Panc1 (cell line): ENCODE data around the gene SIGLEC15. TPM values are rescaled to one million over a fixed set of nuclear protein-coding genes. Genes with fewer than 3 reads are reported as not detected.

ENCODE experiments used
- ATAC-seq: fragments of 200-7000 bp; cut with Tn5 transposase; 2 replicates; pipeline ENCODE4 v1.9.1; 2020; ENCODE audit warnings: mild to moderate bottlenecking, moderate library complexity
- BruUV-seq: library from RNA; stranded (reverse); fragments of 400-500 nt; replicated peaks from 2 replicates; lab custom pipeline; 2021; lab: Mats Ljungman, UMichigan
- CTCF ChIA-PET: fragments of 300-600 bp; sonication (Branson Sonifier 250); formaldehyde crosslinking; loops from one replicate; lab custom pipeline; 2022; ENCODE audit warnings: antibody characterized with exemption; lab: Charles Lee
- POLR2A ChIA-PET: fragments of 300-600 bp; sonication (Branson Sonifier 250); formaldehyde crosslinking; loops from one replicate; lab custom pipeline; 2022; ENCODE audit warnings: antibody characterized with exemption; lab: Charles Lee
- DNase-seq: peaks from one replicate; pipeline ENCODE4 v3.0.0-alpha.2; 2010; ENCODE audit warnings: low read depth, low spot score
- H3K27ac ChIP-seq: 2 replicates; pipeline ENCODE4 v1.5.1; 2011; ENCODE audit warnings: mild to moderate bottlenecking, low read length, inconsistent platforms
- H3K27me3 ChIP-seq: fragments of 200-500 bp; sonication (Bioruptor generic); 2 replicates; pipeline ENCODE4 v1.6.0; 2014; ENCODE audit warnings: low read length, inconsistent platforms; ENCODE audit not compliant: control insufficient read depth, insufficient read depth
- H3K36me3 ChIP-seq: fragments of 200-500 bp; sonication (Bioruptor generic); 2 replicates; pipeline ENCODE4 v1.5.1; 2014; ENCODE audit warnings: inconsistent platforms, mild to moderate bottlenecking, low read length, moderate library complexity; ENCODE audit not compliant: control insufficient read depth, insufficient read depth
- H3K4me1 ChIP-seq: 2 replicates; pipeline ENCODE4 v1.5.1; 2011; ENCODE audit warnings: inconsistent platforms, mild to moderate bottlenecking, low read length, moderate library complexity; ENCODE audit not compliant: control insufficient read depth, insufficient read depth
- H3K4me3 ChIP-seq, 2 experiments: 2 replicates each; pipeline ENCODE4 v1.5.1; 2011 to 2012; ENCODE audit warnings: low read depth in 2 of 2, low read length in 2 of 2, mild to moderate bottlenecking in 2 of 2, inconsistent platforms in 1 of 2, moderate library complexity in 1 of 2
- H3K9me3 ChIP-seq: fragments of 200-500 bp; sonication (Bioruptor generic); 2 replicates; pipeline ENCODE4 v1.5.1; 2014; ENCODE audit warnings: low read depth, mild to moderate bottlenecking, inconsistent platforms, low read length, moderate library complexity; ENCODE audit not compliant: control insufficient read depth, insufficient read depth
- POLR2AphosphoS5 ChIP-seq: IDR thresholded peaks from 2 replicates; pipeline ENCODE4 v1.6.1; 2012; ENCODE audit warnings: mild to moderate bottlenecking, low read depth, low read length, moderate library complexity
- SIN3A ChIP-seq: IDR thresholded peaks from 2 replicates; pipeline ENCODE4 v1.6.1; 2012; ENCODE audit warnings: low read depth, mild to moderate bottlenecking, low read length, moderate library complexity, borderline replicate concordance; ENCODE audit not compliant: insufficient read depth
- TCF7L2 ChIP-seq: IDR thresholded peaks from 2 replicates; pipeline ENCODE4 v1.6.1; 2011; ENCODE audit warnings: mild to moderate bottlenecking, low read depth, low read length, inconsistent platforms
- in situ Hi-C: cut with HindIII; loops from 2 replicates; pipeline ENCODE4 v1.10.0; 2016; ENCODE audit warnings: low sequenced_read_pairs, low pct_unique_long_range_greater_than_20kb
- intact Hi-C: fragments of 100-400 bp; cut with micrococcal nuclease; formaldehyde crosslinking; loops from one replicate; pipeline ENCODE4 v1.10.0; 2022; ENCODE audit not compliant: unreplicated experiment
- total RNA-seq: library from RNA; stranded (reverse); gene quantifications from one replicate; pipeline ENCODE4 v1.2.1, GENCODE V29; 2021; ENCODE audit not compliant: unreplicated experiment
- TF ChIP-seq, protein P1 (sequence below): fragments of 450-650 bp; IDR thresholded peaks from 2 replicates; pipeline ENCODE4 v1.5.1; 2017; ENCODE audit warnings: mild to moderate bottlenecking
- TF ChIP-seq, protein P2 (sequence below), 2 experiments: IDR thresholded peaks; 2 replicates each; pipeline ENCODE4 v1.6.1; 2011 to 2012; ENCODE audit warnings: low read depth in 2 of 2, control low read depth in 1 of 2, low read length in 1 of 2, mild to moderate bottlenecking in 1 of 2, moderate library complexity in 1 of 2; ENCODE audit not compliant: insufficient read depth in 1 of 2

The SIGLEC15 gene
- total RNA-seq, 1 experiment from 2014 or later, result 0.23 TPM

DNA sequence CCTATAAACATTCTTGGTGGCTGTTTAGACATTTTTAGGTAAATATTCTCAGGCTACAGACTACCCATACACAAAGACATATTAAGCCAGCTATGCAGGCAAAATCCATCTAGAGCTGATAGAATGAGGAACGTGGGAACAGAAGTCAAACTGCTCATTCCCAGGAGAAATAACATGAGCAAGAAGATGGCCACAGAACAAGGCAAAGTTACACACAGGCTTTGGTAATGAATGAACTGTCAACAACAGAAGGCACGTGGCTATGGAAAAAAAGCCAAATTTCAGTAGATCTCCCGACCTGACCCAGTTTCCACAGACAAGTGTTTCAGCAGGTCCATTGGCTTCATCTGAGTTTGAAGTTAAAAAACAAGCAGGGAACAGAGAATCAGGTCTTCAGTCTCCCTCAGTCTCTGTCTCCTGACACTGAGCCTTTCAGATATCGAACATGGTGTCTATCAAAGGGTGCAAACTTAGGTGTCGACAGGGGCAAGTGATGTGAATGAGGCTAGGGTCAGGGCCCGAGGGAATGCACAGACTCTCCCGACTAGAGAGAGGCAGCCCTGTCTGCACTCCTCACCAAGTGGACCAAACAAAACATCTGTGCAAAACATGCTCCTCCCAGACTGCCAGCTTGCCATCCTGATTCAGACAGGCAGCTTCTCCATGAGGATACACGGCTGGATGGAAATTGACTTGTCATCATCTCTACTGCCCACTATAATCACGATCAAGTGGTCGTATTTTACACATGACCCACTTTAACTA lies 25.9 kb downstream of the SIGLEC15 start:
- in situ Hi-C loops (no loop called here), intact Hi-C loops (no loop called here)
- TF ChIP-seq SIN3A, result no peak
- TF ChIP-seq TCF7L2, result no peak
- TF ChIP-seq, protein P1, sequence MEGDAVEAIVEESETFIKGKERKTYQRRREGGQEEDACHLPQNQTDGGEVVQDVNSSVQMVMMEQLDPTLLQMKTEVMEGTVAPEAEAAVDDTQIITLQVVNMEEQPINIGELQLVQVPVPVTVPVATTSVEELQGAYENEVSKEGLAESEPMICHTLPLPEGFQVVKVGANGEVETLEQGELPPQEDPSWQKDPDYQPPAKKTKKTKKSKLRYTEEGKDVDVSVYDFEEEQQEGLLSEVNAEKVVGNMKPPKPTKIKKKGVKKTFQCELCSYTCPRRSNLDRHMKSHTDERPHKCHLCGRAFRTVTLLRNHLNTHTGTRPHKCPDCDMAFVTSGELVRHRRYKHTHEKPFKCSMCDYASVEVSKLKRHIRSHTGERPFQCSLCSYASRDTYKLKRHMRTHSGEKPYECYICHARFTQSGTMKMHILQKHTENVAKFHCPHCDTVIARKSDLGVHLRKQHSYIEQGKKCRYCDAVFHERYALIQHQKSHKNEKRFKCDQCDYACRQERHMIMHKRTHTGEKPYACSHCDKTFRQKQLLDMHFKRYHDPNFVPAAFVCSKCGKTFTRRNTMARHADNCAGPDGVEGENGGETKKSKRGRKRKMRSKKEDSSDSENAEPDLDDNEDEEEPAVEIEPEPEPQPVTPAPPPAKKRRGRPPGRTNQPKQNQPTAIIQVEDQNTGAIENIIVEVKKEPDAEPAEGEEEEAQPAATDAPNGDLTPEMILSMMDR, result no peak
- TF ChIP-seq, protein P2, sequence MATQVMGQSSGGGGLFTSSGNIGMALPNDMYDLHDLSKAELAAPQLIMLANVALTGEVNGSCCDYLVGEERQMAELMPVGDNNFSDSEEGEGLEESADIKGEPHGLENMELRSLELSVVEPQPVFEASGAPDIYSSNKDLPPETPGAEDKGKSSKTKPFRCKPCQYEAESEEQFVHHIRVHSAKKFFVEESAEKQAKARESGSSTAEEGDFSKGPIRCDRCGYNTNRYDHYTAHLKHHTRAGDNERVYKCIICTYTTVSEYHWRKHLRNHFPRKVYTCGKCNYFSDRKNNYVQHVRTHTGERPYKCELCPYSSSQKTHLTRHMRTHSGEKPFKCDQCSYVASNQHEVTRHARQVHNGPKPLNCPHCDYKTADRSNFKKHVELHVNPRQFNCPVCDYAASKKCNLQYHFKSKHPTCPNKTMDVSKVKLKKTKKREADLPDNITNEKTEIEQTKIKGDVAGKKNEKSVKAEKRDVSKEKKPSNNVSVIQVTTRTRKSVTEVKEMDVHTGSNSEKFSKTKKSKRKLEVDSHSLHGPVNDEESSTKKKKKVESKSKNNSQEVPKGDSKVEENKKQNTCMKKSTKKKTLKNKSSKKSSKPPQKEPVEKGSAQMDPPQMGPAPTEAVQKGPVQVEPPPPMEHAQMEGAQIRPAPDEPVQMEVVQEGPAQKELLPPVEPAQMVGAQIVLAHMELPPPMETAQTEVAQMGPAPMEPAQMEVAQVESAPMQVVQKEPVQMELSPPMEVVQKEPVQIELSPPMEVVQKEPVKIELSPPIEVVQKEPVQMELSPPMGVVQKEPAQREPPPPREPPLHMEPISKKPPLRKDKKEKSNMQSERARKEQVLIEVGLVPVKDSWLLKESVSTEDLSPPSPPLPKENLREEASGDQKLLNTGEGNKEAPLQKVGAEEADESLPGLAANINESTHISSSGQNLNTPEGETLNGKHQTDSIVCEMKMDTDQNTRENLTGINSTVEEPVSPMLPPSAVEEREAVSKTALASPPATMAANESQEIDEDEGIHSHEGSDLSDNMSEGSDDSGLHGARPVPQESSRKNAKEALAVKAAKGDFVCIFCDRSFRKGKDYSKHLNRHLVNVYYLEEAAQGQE (IDR thresholded peaks at IDR 0.05; ENCODE audit: insufficient read depth in 1 of 2, low read depth in 2 of 2, low read length in 1 of 2), result no peak
- no peak for TF ChIP-seq POLR2AphosphoS5
- Histone ChIP-seq H3K36me3 (no peaks in the 10 kb centered on the region), H3K27ac (no peak overlapping the region), H3K4me1 (no peaks in the 10 kb centered on the region), H3K27me3 (no peaks in the 10 kb centered on the region), H3K4me3 (no peak overlapping the region), H3K9me3 (no peaks in the 10 kb centered on the region)
- no peak for ATAC-seq
- ChIA-PET CTCF (no interaction called here), POLR2A (no interaction called here)
- BruUV-seq, result no TSS peak
- no peak for DNase-seq

DNA sequence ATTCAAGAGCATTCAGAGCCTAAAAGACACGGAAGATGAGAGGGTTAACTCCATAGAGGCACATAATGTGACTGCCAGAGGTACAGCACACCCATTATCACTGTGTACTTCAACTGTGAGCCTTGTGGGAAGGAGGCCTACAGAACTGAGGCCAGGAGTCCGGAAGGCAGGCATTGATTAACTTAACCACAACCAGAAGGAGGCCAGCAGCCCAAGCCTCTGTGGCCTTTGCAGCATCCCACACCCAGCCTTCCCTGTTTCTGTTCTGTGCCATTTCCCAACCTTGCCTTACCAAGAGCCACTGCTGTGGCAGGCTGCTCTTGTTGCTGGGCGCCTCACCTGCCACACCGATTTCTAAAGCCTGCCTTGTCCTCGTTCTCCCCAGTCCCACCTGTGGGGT lies 27.2 kb downstream of the SIGLEC15 start:
- DNase-seq (no peak), ATAC-seq (no peak)
- H3K4me1 ChIP-seq, result no peaks in the 10 kb centered on the region
- POLR2A ChIA-PET, result no interaction called here
- TF ChIP-seq SIN3A (no peak), POLR2AphosphoS5 (no peak), TCF7L2 (no peak)
- TF ChIP-seq, protein P1, result no peak
- TF ChIP-seq, protein P2 (IDR thresholded peaks at IDR 0.05; ENCODE audit: insufficient read depth in 1 of 2, low read depth in 2 of 2, low read length in 1 of 2), result no peak
- no peak overlapping the region for H3K4me3 ChIP-seq
- CTCF ChIA-PET, result no interaction called here
- no TSS peak for BruUV-seq
- in situ Hi-C loops (no loop called here), intact Hi-C loops (no loop called here)
- no peaks in the 10 kb centered on the region for H3K9me3 ChIP-seq
- H3K27me3 ChIP-seq, result no peaks in the 10 kb centered on the region
- no peak overlapping the region for H3K27ac ChIP-seq
- H3K36me3 ChIP-seq, result no peaks in the 10 kb centered on the region
